ENCODE results near the gene PTPRM. TPM values are rescaled to one million over a fixed set of nuclear protein-coding genes. Genes with fewer than 3 reads are reported as not detected.

Gene PTPRM
- total RNA-seq, 1 experiment from 2014 or later = 6.2 TPM

GRCh38 chr18:7723558-7723957 lies 156.4 kb downstream of the PTPRM start:
- no peak overlapping the region for H3T11ph ChIP-seq (ENCODE audit: low read length)
- H2BK120ac ChIP-seq (ENCODE audit: low read depth, low read length, poor library complexity, severe bottlenecking) = no peak overlapping the region
- H2BK5ac ChIP-seq (ENCODE audit: insufficient read length, low read length) = no peak overlapping the region
- peaks cover 6% of the 10 kb centered on the region; the same call in 1 of the 2 replicates for H3K4me1 ChIP-seq (ENCODE audit: insufficient read depth, low read length)
- Mint-ChIP-seq H3K4me3 (no peak overlapping the region), H3K36me3 (ENCODE audit: insufficient read depth in 1 of 3, low read depth in 3 of 3) (no peaks in the 10 kb centered on the region), H3K27me3 (ENCODE audit: low read depth) (no peaks in the 10 kb centered on the region; the same call in 1 of the 2 replicates), H3K4me1 (peaks cover 30 to 35% of the 10 kb centered on the region in 2 experiments), H3K9me3 (peaks cover 0 to under 1% of the 10 kb centered on the region in 2 experiments; a peak in 2 of 5 replicates), H3K27ac (peak overlapping the region in 1 of 3 experiments; percentile 36; a peak in 1 of 7 replicates)
- no peak overlapping the region for H3K9ac ChIP-seq (ENCODE audit: extremely low read depth, insufficient read length, low read length)
- H3K56ac ChIP-seq (ENCODE audit: insufficient read length, low read depth, low read length) = no peak overlapping the region
- peak; percentile 40; the same call in 2 of the 3 replicates for TF ChIP-seq CTCF (conservative IDR thresholded peaks at IDR 0.05)
- H3K4me2 ChIP-seq (ENCODE audit: insufficient read depth, insufficient read length, low read length) = no peak overlapping the region
- H4K91ac ChIP-seq (ENCODE audit: insufficient read length, low read depth, low read length) = no peak overlapping the region
- no peaks in the 10 kb centered on the region for H3K23me2 ChIP-seq (ENCODE audit: insufficient read length, low read depth, low read length, poor library complexity, severe bottlenecking)
- H3K27ac ChIP-seq (ENCODE audit: insufficient read length, low read depth, low read length) = no peak overlapping the region
- H3K79me1 ChIP-seq (ENCODE audit: insufficient read depth, low read depth, low read length, poor library complexity, severe bottlenecking) = no peaks in the 10 kb centered on the region
- H3K14ac ChIP-seq (ENCODE audit: insufficient read depth, low read length) = no peak overlapping the region
- no peaks in the 10 kb centered on the region for H3K9me3 ChIP-seq (ENCODE audit: control insufficient read depth, low read depth, low read length)
- no peaks in the 10 kb centered on the region for H3K27me3 ChIP-seq (ENCODE audit: insufficient read depth, low read length)
- no peaks in the 10 kb centered on the region for H3K79me2 ChIP-seq (ENCODE audit: insufficient read depth, low read length)
- no CpG with 5 or more reads among the region's 8 CpGs for WGBS (ENCODE audit: extremely low coverage, insufficient read length, low lambda C conversion rate)
- no peak overlapping the region for H2BK20ac ChIP-seq (ENCODE audit: low read depth, low read length, poor library complexity, severe bottlenecking)
- peak; percentile 48 for DNase-seq
- H3K18ac ChIP-seq (ENCODE audit: insufficient read length, low read depth, low read length) = no peak overlapping the region
- H2BK12ac ChIP-seq (ENCODE audit: insufficient read length, low read depth, low read length) = no peak overlapping the region
- H3K4ac ChIP-seq (ENCODE audit: low read depth, low read length) = no peak overlapping the region
- H3K23ac ChIP-seq (ENCODE audit: insufficient read length, low read depth, low read length) = no peak overlapping the region
- H2AK5ac ChIP-seq (ENCODE audit: insufficient read length, low read length) = no peak overlapping the region
- H4K5ac ChIP-seq (ENCODE audit: insufficient read length, low read depth, low read length) = no peak overlapping the region
- no peaks in the 10 kb centered on the region for H4K20me1 ChIP-seq (ENCODE audit: control insufficient read depth, insufficient read depth, insufficient read length)
- H2BK15ac ChIP-seq (ENCODE audit: low read depth, low read length) = no peak overlapping the region
- no peak overlapping the region for H4K8ac ChIP-seq (replicated peaks; ENCODE audit: insufficient read length, low read depth, low read length)
- H2AFZ ChIP-seq (ENCODE audit: low read length) = no peak overlapping the region
